IMR-90 (cell line): ENCODE measurements around the gene RHCE. TPM values are rescaled to one million over a fixed set of nuclear protein-coding genes. Genes with fewer than 3 reads are reported as not detected.

ENCODE experiments used
- ATAC-seq: fragments of 200-7000 bp; cut with Tn5 transposase; 2 replicates; pipeline ENCODE4 v1.9.1; 2020; ENCODE audit warnings: low read depth, mild to moderate bottlenecking, moderate library complexity
- BruUV-seq: library from RNA; stranded (reverse); fragments of 400-500 nt; replicated peaks from 2 replicates; lab custom pipeline; 2021; lab: Mats Ljungman, UMichigan
- CTCF ChIA-PET: fragments of 300-600 bp; formaldehyde crosslinking; extraction: SDS; loops from one replicate; lab custom pipeline; 2021; ENCODE audit warnings: antibody characterized with exemption; lab: Yijun Ruan, JAX
- POLR2A ChIA-PET: fragments of 300-600 bp; sonication (Branson Sonifier 250); formaldehyde crosslinking; loops from one replicate; lab custom pipeline; 2022; ENCODE audit warnings: antibody characterized with exemption; ENCODE audit not compliant: unreplicated experiment; lab: Charles Lee
- DNase-seq: peaks from one replicate; pipeline ENCODE4 v3.0.0; 2013
- H2AFZ ChIP-seq: replicated peaks from 2 replicates; pipeline ENCODE3; 2013; ENCODE audit warnings: low read length, mild to moderate bottlenecking; ENCODE audit not compliant: poor library complexity
- H2AK5ac ChIP-seq: 2 replicates; pipeline ENCODE4 v1.6.1; 2013; ENCODE audit warnings: low read depth, low read length, inconsistent platforms
- H2AK9ac ChIP-seq: replicated peaks from 2 replicates; pipeline ENCODE3; 2013; ENCODE audit warnings: mild to moderate bottlenecking, low read depth, low read length, moderate library complexity; ENCODE audit not compliant: poor library complexity
- H2BK120ac ChIP-seq: 2 replicates; pipeline ENCODE4 v1.6.1; 2013; ENCODE audit warnings: low read depth, low read length, inconsistent platforms
- H2BK15ac ChIP-seq: 3 replicates; pipeline ENCODE4 v1.6.1; 2013; ENCODE audit warnings: low read depth, low read length, inconsistent platforms
- H2BK20ac ChIP-seq: 2 replicates; pipeline ENCODE4 v1.6.1; 2013; ENCODE audit warnings: low read depth, mild to moderate bottlenecking, inconsistent platforms, low read length, moderate library complexity
- H2BK5ac ChIP-seq: 2 replicates; pipeline ENCODE4 v1.6.1; 2013; ENCODE audit warnings: mild to moderate bottlenecking, low read depth, low read length, inconsistent platforms; ENCODE audit not compliant: poor library complexity, severe bottlenecking
- H3K14ac ChIP-seq: replicated peaks from 2 replicates; pipeline ENCODE4 v1.6.1; 2013; ENCODE audit warnings: low read depth, low read length, inconsistent platforms
- H3K18ac ChIP-seq: 2 replicates; pipeline ENCODE4 v1.6.1; 2013; ENCODE audit warnings: low read depth, low read length, control low read depth
- H3K23ac ChIP-seq: 2 replicates; pipeline ENCODE4 v1.6.1; 2013; ENCODE audit warnings: low read depth, low read length, inconsistent platforms
- H3K27ac ChIP-seq: 2 replicates; pipeline ENCODE4 v1.5.1; 2013; ENCODE audit warnings: mild to moderate bottlenecking, control low read depth, low read length; ENCODE audit not compliant: insufficient read depth
- H3K27me3 ChIP-seq: 2 replicates; pipeline ENCODE4 v1.6.1; 2013; ENCODE audit warnings: low read length; ENCODE audit not compliant: control insufficient read depth, insufficient read depth
- H3K36me3 ChIP-seq: 2 replicates; pipeline ENCODE4 v1.6.1; 2013; ENCODE audit warnings: low read length, mixed read lengths; ENCODE audit not compliant: control insufficient read depth, insufficient read depth
- H3K4ac ChIP-seq: 2 replicates; pipeline ENCODE4 v1.6.1; 2013; ENCODE audit warnings: low read depth, low read length, inconsistent platforms
- H3K4me1 ChIP-seq: 2 replicates; pipeline ENCODE4 v1.6.1; 2013; ENCODE audit warnings: low read length, mixed read lengths; ENCODE audit not compliant: control insufficient read depth, insufficient read depth
- H3K4me2 ChIP-seq: 2 replicates; pipeline ENCODE4 v1.6.1; 2013; ENCODE audit warnings: low read depth, mild to moderate bottlenecking, control low read depth, low read length, moderate library complexity
- H3K4me3 ChIP-seq: 2 replicates; pipeline ENCODE4 v1.5.1; 2013; ENCODE audit warnings: low read depth, mild to moderate bottlenecking, control low read depth, low read length, moderate library complexity; ENCODE audit not compliant: insufficient read depth
- H3K56ac ChIP-seq: 2 replicates; pipeline ENCODE4 v1.6.1; 2013; ENCODE audit warnings: low read length, inconsistent platforms; ENCODE audit not compliant: insufficient read depth; ENCODE audit errors: extremely low read depth
- H3K79me1 ChIP-seq, 2 experiments: 2 replicates each; pipeline ENCODE4 v1.6.1; 2013; ENCODE audit warnings: low read length in 2 of 2, inconsistent platforms in 1 of 2, low read depth in 1 of 2
- H3K9ac ChIP-seq: 2 replicates; pipeline ENCODE4 v1.6.1; 2013; ENCODE audit warnings: low read depth, low read length, control low read depth
- H3K9me1 ChIP-seq: 2 replicates; pipeline ENCODE4 v1.6.1; 2013; ENCODE audit warnings: low read length, inconsistent platforms; ENCODE audit not compliant: insufficient read depth
- H3K9me3 ChIP-seq: 2 replicates; pipeline ENCODE4 v1.6.1; 2013; ENCODE audit warnings: low read length; ENCODE audit not compliant: control insufficient read depth, insufficient read depth
- H4K20me1 ChIP-seq: 2 replicates; pipeline ENCODE4 v1.6.1; 2013; ENCODE audit warnings: low read length, inconsistent platforms; ENCODE audit not compliant: insufficient read depth
- H4K5ac ChIP-seq: 2 replicates; pipeline ENCODE4 v1.6.1; 2013; ENCODE audit warnings: mild to moderate bottlenecking, low read depth, low read length, control low read depth
- H4K8ac ChIP-seq, 2 experiments: 2 replicates each; pipeline ENCODE4 v1.6.1; 2013; ENCODE audit warnings: low read depth in 2 of 2, low read length in 2 of 2, control low read depth in 1 of 2, inconsistent platforms in 1 of 2
- H4K91ac ChIP-seq: 2 replicates; pipeline ENCODE4 v1.6.1; 2013; ENCODE audit warnings: low read depth, low read length, inconsistent platforms; ENCODE audit not compliant: insufficient read depth
- BHLHE40 ChIP-seq: fragments of 150-350 bp; IDR thresholded peaks from 2 replicates; pipeline ENCODE4 v1.6.1; 2016; ENCODE audit warnings: mild to moderate bottlenecking, low read depth, low read length
- CEBPB ChIP-seq: IDR thresholded peaks from 2 replicates; pipeline ENCODE4 v1.6.1; 2012; ENCODE audit warnings: low read depth, low read length, improper control_type of control experiment
- CHD1 ChIP-seq: IDR thresholded peaks from 2 replicates; pipeline ENCODE4 v1.6.1; 2012; ENCODE audit warnings: low read depth, low read length, improper control_type of control experiment
- FOS ChIP-seq: fragments of 150-350 bp; IDR thresholded peaks from 2 replicates; pipeline ENCODE4 v1.6.1; 2016; ENCODE audit warnings: low read depth, low read length
- MXI1 ChIP-seq: IDR thresholded peaks from 2 replicates; pipeline ENCODE4 v1.6.1; 2012; ENCODE audit warnings: low read depth, mild to moderate bottlenecking, low read length, moderate library complexity, borderline replicate concordance
- NFE2L2 ChIP-seq: fragments of 150-350 bp; IDR thresholded peaks from 2 replicates; pipeline ENCODE4 v1.6.1; 2016; ENCODE audit warnings: low read depth, mild to moderate bottlenecking, low read length
- POLR2A ChIP-seq: IDR thresholded peaks from 2 replicates; pipeline ENCODE4 v1.6.1; 2012; ENCODE audit warnings: mild to moderate bottlenecking, low read depth, low read length
- RAD21 ChIP-seq: IDR thresholded peaks from 2 replicates; pipeline ENCODE4 v1.6.1; 2012; ENCODE audit warnings: low read length, improper control_type of control experiment
- RCOR1 ChIP-seq: IDR thresholded peaks from 2 replicates; pipeline ENCODE4 v1.6.1; 2012; ENCODE audit warnings: mild to moderate bottlenecking, low read length, improper control_type of control experiment; ENCODE audit not compliant: insufficient replicate concordance
- USF2 ChIP-seq: fragments of 150-350 bp; IDR thresholded peaks from 2 replicates; pipeline ENCODE4 v1.6.1; 2017; ENCODE audit warnings: mild to moderate bottlenecking, antibody characterized with exemption, low read length, low read depth
- WGBS, 2 experiments: methylation state at CpG; one replicate each; pipeline versions ENCODE4 v1.1.5 to v1.1.7; 2013; ENCODE audit warnings: missing lambda C conversion rate in 2 of 2; ENCODE audit not compliant: insufficient read length in 1 of 2; ENCODE audit errors: extremely low coverage in 2 of 2; 5-methylcytosine and 5-hydroxymethylcytosine counted together
- dilution Hi-C: fragments of 300-500 bp; cut with HindIII; formaldehyde crosslinking; loops from one replicate; pipeline ENCODE4 v1.14.3; 2018; ENCODE audit warnings: low sequenced_read_pairs; ENCODE audit not compliant: unreplicated experiment
- in situ Hi-C: fragments of 300-500 bp; cut with MboI; formaldehyde crosslinking; loops from 3 replicates; pipeline ENCODE4 v1.14.3; 2019; ENCODE audit warnings: low sequenced_read_pairs, inconsistent platforms, mixed read lengths
- intact Hi-C: fragments of 100-400 bp; cut with micrococcal nuclease; formaldehyde crosslinking; loops from 2 replicates; pipeline ENCODE4 v1.10.0; 2022
- polyA plus RNA-seq, 3 experiments: library from polyadenylated mRNA; depleted of rRNA; stranded (reverse); fragments of >200 nt; gene quantifications; 2 replicates each; pipeline ENCODE4 v1.2.3, GENCODE V29; 2012; ENCODE audit warnings: low replicate concordance in 1 of 3
- total RNA-seq: library from RNA; depleted of rRNA; stranded (reverse); fragments of >200 nt; gene quantifications from 2 replicates; pipeline ENCODE4 v1.2.3, GENCODE V29; 2012
- TF ChIP-seq, protein P1 (sequence below): fragments of 150-350 bp; IDR thresholded peaks from 2 replicates; pipeline ENCODE4 v1.6.1; 2016; ENCODE audit warnings: low read depth, mild to moderate bottlenecking, low read length, moderate library complexity, borderline replicate concordance
- TF ChIP-seq, protein P2 (sequence below): conservative IDR thresholded peaks from 2 replicates; pipeline ENCODE4 v1.5.1; 2012; ENCODE audit warnings: mild to moderate bottlenecking, low read depth, low read length, improper control_type of control experiment

RHCE gene
- total and polyA plus RNA-seq, 2 of the 4 experiments (the other 2 are of a cell fraction), result 0.54 to 0.62 TPM

- H2BK120ac ChIP-seq, result no peak overlapping the region
- no peak overlapping the region for H2AK9ac ChIP-seq
- ATAC-seq, result no peak
- no peak overlapping the region for H3K23ac ChIP-seq
- peaks cover 16% of the 10 kb centered on the region; the same call in 1 of the 2 replicates for H4K20me1 ChIP-seq
- no peak overlapping the region for H4K8ac ChIP-seq
- no peak overlapping the region for H3K4ac ChIP-seq
- intact Hi-C loops (no loop called here), in situ Hi-C loops (no loop called here), dilution Hi-C loops (no loop called here)
- no peak overlapping the region for H4K5ac ChIP-seq
- no peak overlapping the region for H3K9ac ChIP-seq
- ChIA-PET CTCF (interaction anchor here (0.6 kb wide), 1 partner anchor 93 kb away, joined by 3 read pairs; no protein-coding TSS in a partner anchor), POLR2A (no interaction called here)
- H3K36me3 ChIP-seq, result no peaks in the 10 kb centered on the region
- WGBS, 2 experiments, result 74% methylated on average over 3 of the region's 7 CpGs; no CpG with 5 or more reads in 1 of the 2 experiments
- no peak overlapping the region for H2BK15ac ChIP-seq
- no peak overlapping the region for H4K91ac ChIP-seq
- no peak for DNase-seq
- TF ChIP-seq CEBPB (no peak), RAD21 (no peak), USF2 (no peak), NFE2L2 (no peak), BHLHE40 (no peak), FOS (no peak), CHD1 (no peak), POLR2A (no peak), MXI1 (no peak), RCOR1 (no peak)
- TF ChIP-seq, protein P1, sequence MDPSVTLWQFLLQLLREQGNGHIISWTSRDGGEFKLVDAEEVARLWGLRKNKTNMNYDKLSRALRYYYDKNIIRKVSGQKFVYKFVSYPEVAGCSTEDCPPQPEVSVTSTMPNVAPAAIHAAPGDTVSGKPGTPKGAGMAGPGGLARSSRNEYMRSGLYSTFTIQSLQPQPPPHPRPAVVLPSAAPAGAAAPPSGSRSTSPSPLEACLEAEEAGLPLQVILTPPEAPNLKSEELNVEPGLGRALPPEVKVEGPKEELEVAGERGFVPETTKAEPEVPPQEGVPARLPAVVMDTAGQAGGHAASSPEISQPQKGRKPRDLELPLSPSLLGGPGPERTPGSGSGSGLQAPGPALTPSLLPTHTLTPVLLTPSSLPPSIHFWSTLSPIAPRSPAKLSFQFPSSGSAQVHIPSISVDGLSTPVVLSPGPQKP, result no peak
- TF ChIP-seq, protein P2, sequence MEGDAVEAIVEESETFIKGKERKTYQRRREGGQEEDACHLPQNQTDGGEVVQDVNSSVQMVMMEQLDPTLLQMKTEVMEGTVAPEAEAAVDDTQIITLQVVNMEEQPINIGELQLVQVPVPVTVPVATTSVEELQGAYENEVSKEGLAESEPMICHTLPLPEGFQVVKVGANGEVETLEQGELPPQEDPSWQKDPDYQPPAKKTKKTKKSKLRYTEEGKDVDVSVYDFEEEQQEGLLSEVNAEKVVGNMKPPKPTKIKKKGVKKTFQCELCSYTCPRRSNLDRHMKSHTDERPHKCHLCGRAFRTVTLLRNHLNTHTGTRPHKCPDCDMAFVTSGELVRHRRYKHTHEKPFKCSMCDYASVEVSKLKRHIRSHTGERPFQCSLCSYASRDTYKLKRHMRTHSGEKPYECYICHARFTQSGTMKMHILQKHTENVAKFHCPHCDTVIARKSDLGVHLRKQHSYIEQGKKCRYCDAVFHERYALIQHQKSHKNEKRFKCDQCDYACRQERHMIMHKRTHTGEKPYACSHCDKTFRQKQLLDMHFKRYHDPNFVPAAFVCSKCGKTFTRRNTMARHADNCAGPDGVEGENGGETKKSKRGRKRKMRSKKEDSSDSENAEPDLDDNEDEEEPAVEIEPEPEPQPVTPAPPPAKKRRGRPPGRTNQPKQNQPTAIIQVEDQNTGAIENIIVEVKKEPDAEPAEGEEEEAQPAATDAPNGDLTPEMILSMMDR, result no peak
- BruUV-seq, result no TSS peak
- no peak overlapping the region for H2AK5ac ChIP-seq
- no peak overlapping the region for H2AFZ ChIP-seq
- H3K27me3 ChIP-seq, result no peaks in the 10 kb centered on the region
- no peak overlapping the region for H2BK20ac ChIP-seq
- H3K4me3 ChIP-seq, result no peak overlapping the region
- H3K79me1 ChIP-seq, result peaks cover 3 to 19% of the 10 kb centered on the region in 2 experiments; a peak in 2 of 4 replicates
- H3K4me1 ChIP-seq, result peaks cover 4% of the 10 kb centered on the region; the same call in 1 of the 2 replicates
- H3K9me1 ChIP-seq, result peaks cover 2% of the 10 kb centered on the region; the same call in 1 of the 2 replicates
- no peak overlapping the region for H3K18ac ChIP-seq
- no peak overlapping the region for H2BK5ac ChIP-seq
- no peak overlapping the region for H3K14ac ChIP-seq
- H3K27ac ChIP-seq, result no peak overlapping the region
- H3K56ac ChIP-seq, result no peak overlapping the region
- no peaks in the 10 kb centered on the region for H3K9me3 ChIP-seq
- no peak overlapping the region for H3K4me2 ChIP-seq
These were observed 8.0 kb upstream of the RHCE start for GRCh38 chr1:25428475-25429166.
